ENCODE measurements around the gene SNX24.

The SNX24 gene

GRCh38 chr5:122940890-122941289 is 95.5 kb downstream of the SNX24 start:
- Histone ChIP-seq H3K4me1 (ENCODE audit: control insufficient read depth, insufficient read depth, low read length, unreplicated experiment) (peaks cover 3% of the 10 kb centered on the region), H2AFZ (ENCODE audit: low read length, unreplicated experiment) (no peak overlapping the region), H3K27me3 (ENCODE audit: insufficient read depth, low read length) (no peaks in the 10 kb centered on the region), H3K36me3 (ENCODE audit: insufficient read depth, low read length) (no peaks in the 10 kb centered on the region), H3K79me2 (ENCODE audit: control insufficient read depth, insufficient read depth, low read length, unreplicated experiment) (no peaks in the 10 kb centered on the region), H3K27ac (ENCODE audit: low read depth, low read length) (no peak overlapping the region), H3K4me3 (ENCODE audit: low read depth, low read length) (no peak overlapping the region)

DNA sequence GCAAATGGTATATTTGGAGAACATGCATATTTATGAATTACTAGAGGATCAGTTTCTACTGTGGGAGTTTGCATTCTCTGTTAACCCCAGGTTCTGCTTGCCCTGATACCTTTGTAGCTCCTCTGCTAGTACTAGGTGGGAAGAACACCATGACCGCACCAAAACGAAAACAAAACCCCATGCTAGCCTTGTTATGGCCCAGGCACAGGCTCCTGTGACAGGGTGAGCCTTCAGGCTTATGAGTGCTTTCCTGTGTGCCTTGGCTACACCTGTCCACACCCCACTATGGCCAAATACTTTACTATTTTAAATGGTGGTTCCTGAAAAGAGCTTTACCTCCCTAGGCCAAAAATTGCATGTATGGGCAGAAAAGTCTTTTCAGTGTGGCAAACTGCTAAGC is 96.3 kb downstream of the SNX24 start:
- H3K79me2 ChIP-seq (ENCODE audit: control insufficient read depth, insufficient read depth, low read length, unreplicated experiment), result no peaks in the 10 kb centered on the region
- peaks cover 3% of the 10 kb centered on the region for H3K4me1 ChIP-seq (ENCODE audit: control insufficient read depth, insufficient read depth, low read length, unreplicated experiment)
- no peak overlapping the region for H2AFZ ChIP-seq (ENCODE audit: low read length, unreplicated experiment)
- H3K27me3 ChIP-seq (ENCODE audit: insufficient read depth, low read length), result no peaks in the 10 kb centered on the region
- no peaks in the 10 kb centered on the region for H3K36me3 ChIP-seq (ENCODE audit: insufficient read depth, low read length)
- H3K4me3 ChIP-seq (ENCODE audit: low read depth, low read length), result no peak overlapping the region
- H3K27ac ChIP-seq (ENCODE audit: low read depth, low read length), result no peak overlapping the region

DNA sequence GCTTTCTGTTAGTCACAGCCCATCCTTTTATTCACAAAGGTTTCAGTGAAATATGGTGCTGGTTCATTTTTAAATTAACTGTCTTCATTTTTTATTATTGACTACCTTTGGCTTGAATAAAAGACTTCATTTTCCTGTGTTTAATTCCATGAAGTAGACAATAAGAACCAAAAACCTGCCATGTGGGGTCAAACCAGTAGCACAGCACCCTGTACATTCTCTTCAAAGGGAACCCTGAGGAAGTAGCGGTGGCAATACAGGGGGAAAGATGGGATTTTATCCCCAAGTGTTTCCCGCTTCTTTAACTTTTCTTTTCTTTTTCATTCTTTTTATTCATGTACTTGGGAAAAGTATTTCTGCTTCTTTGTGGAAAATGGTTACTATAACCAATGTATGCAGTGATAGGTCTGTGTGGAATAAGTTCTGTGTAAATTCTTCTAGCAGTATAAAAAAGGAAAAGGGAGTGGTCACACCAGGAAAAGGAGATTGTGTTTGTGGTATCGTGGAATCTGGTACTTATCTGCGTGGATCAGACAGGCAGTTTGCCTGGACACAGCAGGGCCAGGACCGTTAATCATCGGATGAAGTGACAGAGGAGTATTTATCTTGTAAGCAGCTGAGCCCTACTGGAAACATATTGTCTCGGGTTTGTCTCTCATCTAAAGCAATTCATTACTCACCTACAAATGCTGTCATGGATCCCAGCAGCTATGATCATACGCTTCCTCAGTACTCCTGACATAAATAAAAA is 96.9 kb downstream of the SNX24 start:
- Histone ChIP-seq H3K27me3 (ENCODE audit: insufficient read depth, low read length) (no peaks in the 10 kb centered on the region), H3K4me1 (ENCODE audit: control insufficient read depth, insufficient read depth, low read length, unreplicated experiment) (peaks cover 3% of the 10 kb centered on the region), H3K36me3 (ENCODE audit: insufficient read depth, low read length) (no peaks in the 10 kb centered on the region), H3K4me3 (ENCODE audit: low read depth, low read length) (no peak overlapping the region), H3K79me2 (ENCODE audit: control insufficient read depth, insufficient read depth, low read length, unreplicated experiment) (no peaks in the 10 kb centered on the region), H2AFZ (ENCODE audit: low read length, unreplicated experiment) (no peak overlapping the region), H3K27ac (ENCODE audit: low read depth, low read length) (no peak overlapping the region)

DNA sequence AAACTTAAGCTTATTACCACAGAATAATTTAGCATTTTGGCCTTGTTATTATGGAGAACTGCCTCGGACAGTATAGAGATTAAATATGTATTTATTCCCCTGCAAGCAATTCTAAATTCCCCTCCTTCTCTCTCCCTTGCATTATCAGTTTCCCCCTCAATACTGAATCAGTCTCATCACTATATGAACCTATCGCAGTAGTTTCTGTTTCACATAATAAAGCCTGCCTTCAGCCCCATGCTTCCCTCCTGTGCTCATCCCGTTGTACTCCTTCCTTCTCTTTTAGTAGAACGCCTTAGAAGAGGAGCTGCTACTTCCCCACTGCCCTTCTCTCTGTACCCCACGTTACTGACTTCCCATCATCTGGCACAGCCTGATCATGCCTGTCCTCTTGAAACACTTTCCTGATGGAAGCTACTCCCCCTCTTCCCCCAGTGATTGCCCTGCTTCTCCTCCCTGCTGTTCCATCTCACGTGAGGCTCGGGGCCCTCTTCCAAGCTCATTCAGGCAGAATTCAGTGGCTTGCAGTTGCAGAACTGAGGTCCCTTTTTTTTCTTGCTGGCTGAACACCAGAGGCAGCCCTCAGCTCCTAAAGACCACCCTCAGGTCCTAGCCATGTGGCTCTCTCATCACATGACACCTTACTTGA is 97.8 kb downstream of the SNX24 start:
- Histone ChIP-seq H3K79me2 (ENCODE audit: control insufficient read depth, insufficient read depth, low read length, unreplicated experiment) (no peaks in the 10 kb centered on the region), H3K27me3 (ENCODE audit: insufficient read depth, low read length) (no peaks in the 10 kb centered on the region), H2AFZ (ENCODE audit: low read length, unreplicated experiment) (no peak overlapping the region), H3K4me1 (ENCODE audit: control insufficient read depth, insufficient read depth, low read length, unreplicated experiment) (peaks cover 3% of the 10 kb centered on the region), H3K36me3 (ENCODE audit: insufficient read depth, low read length) (no peaks in the 10 kb centered on the region), H3K27ac (ENCODE audit: low read depth, low read length) (no peak overlapping the region), H3K4me3 (ENCODE audit: low read depth, low read length) (no peak overlapping the region)

DNA sequence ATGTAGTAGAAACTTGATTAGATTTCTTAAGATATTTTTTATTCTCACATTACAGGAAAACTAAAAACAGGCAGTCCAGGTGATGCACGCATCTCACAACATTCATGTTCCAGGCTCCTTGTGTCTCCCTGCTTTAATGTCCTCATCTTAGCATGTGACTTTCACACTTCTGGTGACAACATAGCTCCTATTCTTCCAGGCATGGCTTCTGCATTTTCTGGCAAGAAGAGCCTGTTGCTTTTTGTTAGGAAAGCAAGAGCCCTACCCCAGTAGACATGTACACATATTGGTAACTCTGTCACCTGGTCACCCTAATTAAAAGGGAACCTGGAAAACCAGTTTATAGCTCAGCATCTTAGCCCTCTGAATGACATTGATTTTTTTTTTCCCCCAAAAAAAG is 98.6 kb downstream of the SNX24 start:
- Histone ChIP-seq H2AFZ (ENCODE audit: low read length, unreplicated experiment) (no peak overlapping the region), H3K36me3 (ENCODE audit: insufficient read depth, low read length) (no peaks in the 10 kb centered on the region), H3K27me3 (ENCODE audit: insufficient read depth, low read length) (no peaks in the 10 kb centered on the region), H3K4me1 (ENCODE audit: control insufficient read depth, insufficient read depth, low read length, unreplicated experiment) (peaks cover 3% of the 10 kb centered on the region), H3K79me2 (ENCODE audit: control insufficient read depth, insufficient read depth, low read length, unreplicated experiment) (no peaks in the 10 kb centered on the region), H3K27ac (ENCODE audit: low read depth, low read length) (no peak overlapping the region), H3K4me3 (ENCODE audit: low read depth, low read length) (no peak overlapping the region)

- Histone ChIP-seq H3K79me2 (ENCODE audit: control insufficient read depth, insufficient read depth, low read length, unreplicated experiment) (no peaks in the 10 kb centered on the region), H3K27ac (ENCODE audit: low read depth, low read length) (no peak overlapping the region), H3K4me1 (ENCODE audit: control insufficient read depth, insufficient read depth, low read length, unreplicated experiment) (peaks cover 3% of the 10 kb centered on the region), H3K27me3 (ENCODE audit: insufficient read depth, low read length) (no peaks in the 10 kb centered on the region), H2AFZ (ENCODE audit: low read length, unreplicated experiment) (no peak overlapping the region), H3K4me3 (ENCODE audit: low read depth, low read length) (no peak overlapping the region), H3K36me3 (ENCODE audit: insufficient read depth, low read length) (no peaks in the 10 kb centered on the region)
These were observed 102.0 kb downstream of the SNX24 start for GRCh38 chr5:122947372-122947771.

DNA sequence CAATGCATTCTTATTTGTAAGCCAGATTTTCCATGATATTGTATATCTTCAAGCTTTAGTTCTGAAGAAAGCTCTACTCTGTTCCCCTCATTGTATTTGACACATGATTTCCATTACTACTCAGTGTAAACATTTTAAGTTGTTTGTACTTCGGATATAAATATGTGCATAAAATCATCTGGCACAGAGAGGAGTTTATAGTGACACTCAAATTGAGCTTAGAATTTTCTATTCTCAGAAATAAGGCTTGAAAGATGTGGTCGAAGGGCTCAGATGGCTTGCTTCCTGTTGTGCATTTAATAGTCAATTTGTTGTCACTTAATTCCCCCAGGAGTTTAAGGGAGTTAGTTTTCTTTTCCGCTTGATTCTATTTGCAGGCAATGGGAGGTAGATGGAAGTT is 102.4 kb downstream of the SNX24 start:
- Histone ChIP-seq H3K27me3 (ENCODE audit: insufficient read depth, low read length) (no peaks in the 10 kb centered on the region), H2AFZ (ENCODE audit: low read length, unreplicated experiment) (no peak overlapping the region), H3K4me1 (ENCODE audit: control insufficient read depth, insufficient read depth, low read length, unreplicated experiment) (no peaks in the 10 kb centered on the region), H3K4me3 (ENCODE audit: low read depth, low read length) (no peak overlapping the region), H3K79me2 (ENCODE audit: control insufficient read depth, insufficient read depth, low read length, unreplicated experiment) (no peaks in the 10 kb centered on the region), H3K27ac (ENCODE audit: low read depth, low read length) (no peak overlapping the region), H3K36me3 (ENCODE audit: insufficient read depth, low read length) (no peaks in the 10 kb centered on the region)

GRCh38 chr5:122948319-122948718 is 102.9 kb downstream of the SNX24 start:
- Histone ChIP-seq H3K27me3 (ENCODE audit: insufficient read depth, low read length) (no peaks in the 10 kb centered on the region), H3K36me3 (ENCODE audit: insufficient read depth, low read length) (no peaks in the 10 kb centered on the region), H3K4me3 (ENCODE audit: low read depth, low read length) (no peak overlapping the region), H2AFZ (ENCODE audit: low read length, unreplicated experiment) (no peak overlapping the region), H3K79me2 (ENCODE audit: control insufficient read depth, insufficient read depth, low read length, unreplicated experiment) (no peaks in the 10 kb centered on the region), H3K4me1 (ENCODE audit: control insufficient read depth, insufficient read depth, low read length, unreplicated experiment) (no peaks in the 10 kb centered on the region), H3K27ac (ENCODE audit: low read depth, low read length) (no peak overlapping the region)

DNA sequence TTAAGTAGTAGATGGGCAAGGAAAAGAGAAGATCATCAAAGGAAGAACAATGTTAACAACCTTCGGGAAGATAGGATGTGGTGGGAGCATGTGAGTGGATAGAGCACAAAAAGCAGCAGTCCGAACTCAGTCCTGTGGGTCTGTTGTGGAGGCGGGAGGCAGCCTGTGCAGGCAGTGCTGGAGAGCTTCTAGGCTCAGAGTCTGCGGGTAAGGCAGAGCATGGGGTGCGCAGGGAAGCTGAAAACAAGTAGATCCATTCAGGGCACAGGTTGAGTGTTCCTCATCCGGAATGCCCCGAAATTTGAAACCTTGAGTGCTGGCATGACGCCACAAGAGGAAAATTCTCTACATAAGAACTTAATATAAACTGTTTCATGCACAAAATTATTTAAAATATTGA is 106.2 kb downstream of the SNX24 start:
- Histone ChIP-seq H3K79me2 (ENCODE audit: control insufficient read depth, insufficient read depth, low read length, unreplicated experiment) (no peaks in the 10 kb centered on the region), H3K4me3 (ENCODE audit: low read depth, low read length) (no peak overlapping the region), H3K27ac (ENCODE audit: low read depth, low read length) (no peak overlapping the region), H3K27me3 (ENCODE audit: insufficient read depth, low read length) (no peaks in the 10 kb centered on the region), H3K4me1 (ENCODE audit: control insufficient read depth, insufficient read depth, low read length, unreplicated experiment) (no peaks in the 10 kb centered on the region), H2AFZ (ENCODE audit: low read length, unreplicated experiment) (no peak overlapping the region), H3K36me3 (ENCODE audit: insufficient read depth, low read length) (peaks cover 6% of the 10 kb centered on the region; the same call in 1 of the 2 replicates)

- Histone ChIP-seq H3K79me2 (ENCODE audit: control insufficient read depth, insufficient read depth, low read length, unreplicated experiment) (no peaks in the 10 kb centered on the region), H3K4me1 (ENCODE audit: control insufficient read depth, insufficient read depth, low read length, unreplicated experiment) (no peaks in the 10 kb centered on the region), H2AFZ (ENCODE audit: low read length, unreplicated experiment) (no peak overlapping the region), H3K36me3 (ENCODE audit: insufficient read depth, low read length) (peaks cover 7% of the 10 kb centered on the region), H3K27ac (ENCODE audit: low read depth, low read length) (no peak overlapping the region), H3K4me3 (ENCODE audit: low read depth, low read length) (no peak overlapping the region), H3K27me3 (ENCODE audit: insufficient read depth, low read length) (no peaks in the 10 kb centered on the region)
These were observed 109.3 kb downstream of the SNX24 start for GRCh38 chr5:122954719-122955118.

- Histone ChIP-seq H2AFZ (ENCODE audit: low read length, unreplicated experiment) (no peak overlapping the region), H3K27me3 (ENCODE audit: insufficient read depth, low read length) (no peaks in the 10 kb centered on the region)
These were observed 112.0 kb downstream of the SNX24 start for GRCh38 chr5:122957457-122957856.

More at GRCh38 chr5:122957457-122957856, 112.0 kb downstream of the SNX24 start:
- H3K4me1 ChIP-seq (ENCODE audit: control insufficient read depth, insufficient read depth, low read length, unreplicated experiment), result no peaks in the 10 kb centered on the region
- no peak overlapping the region for H3K4me3 ChIP-seq (ENCODE audit: low read depth, low read length)
- H3K36me3 ChIP-seq (ENCODE audit: insufficient read depth, low read length), result peaks cover 7% of the 10 kb centered on the region
- H3K79me2 ChIP-seq (ENCODE audit: control insufficient read depth, insufficient read depth, low read length, unreplicated experiment), result no peaks in the 10 kb centered on the region
- H3K27ac ChIP-seq (ENCODE audit: low read depth, low read length), result no peak overlapping the region
